HG03159 (cell line): ENCODE data around the gene CDC25A.
"Not testable (repeated sequence)": the region's sequence is repeated elsewhere in the genome, so short reads cannot be mapped to it uniquely, and the experiment has no call there.

Experiments used
- ATAC-seq: cut with Tn5 transposase; IDR thresholded peaks from one replicate; pipeline ENCODE4 v1.9.1; 2021; ENCODE audit warnings: mild to moderate bottlenecking, moderate library complexity; ENCODE audit not compliant: unreplicated experiment

CDC25A gene

DNA sequence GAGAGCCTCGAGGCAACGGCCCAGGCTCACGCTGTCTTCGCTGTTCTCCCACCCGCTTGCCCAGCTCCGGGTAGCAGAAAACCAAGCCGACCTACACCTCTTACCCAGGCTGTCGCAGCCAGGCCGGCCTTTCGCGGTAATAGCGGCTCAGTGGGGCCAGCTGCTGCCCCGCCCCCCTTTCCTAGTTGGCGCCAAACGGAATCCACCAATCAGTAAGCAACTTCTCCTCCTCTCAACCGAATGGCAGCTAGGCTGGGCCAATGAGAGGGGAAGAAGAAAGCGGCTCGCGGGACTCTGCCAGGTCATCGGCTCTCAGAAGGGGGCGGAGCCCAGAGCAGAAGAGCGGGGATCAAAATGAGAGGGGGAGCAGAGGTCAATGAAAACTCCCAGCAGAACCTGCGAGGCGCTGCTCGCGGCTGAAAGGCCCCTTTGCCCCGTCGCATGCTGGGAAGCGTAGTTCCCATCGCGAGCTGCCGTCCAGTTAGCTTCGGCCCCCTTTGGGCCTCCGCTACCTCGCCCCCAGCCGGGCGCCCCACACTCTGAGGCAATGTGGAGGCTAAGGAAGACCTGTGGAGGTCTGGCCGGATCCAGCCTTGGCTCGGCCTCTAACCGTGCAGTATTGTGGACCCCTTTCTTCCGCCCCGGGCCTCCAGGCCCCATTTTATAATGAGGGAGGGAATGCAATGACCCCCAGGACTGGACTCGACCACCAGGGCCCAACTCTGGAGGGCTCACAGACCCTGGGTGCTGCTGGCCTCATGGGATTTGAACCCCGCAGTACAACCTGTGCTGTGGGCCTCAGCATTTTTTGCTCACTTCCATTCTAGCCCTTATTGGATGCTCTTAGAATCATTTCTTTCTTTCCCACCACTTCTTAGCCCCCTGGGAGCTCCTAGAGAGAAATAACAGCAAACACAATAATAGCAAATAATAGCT is at the start of gene CDC25A:
TSS of gene CDC25A (minus strand) at position 152 of the 936 bp plus-strand sequence. CDS start 470 bp downstream, outside the sequence.
- peak; percentile 95 for ATAC-seq

DNA sequence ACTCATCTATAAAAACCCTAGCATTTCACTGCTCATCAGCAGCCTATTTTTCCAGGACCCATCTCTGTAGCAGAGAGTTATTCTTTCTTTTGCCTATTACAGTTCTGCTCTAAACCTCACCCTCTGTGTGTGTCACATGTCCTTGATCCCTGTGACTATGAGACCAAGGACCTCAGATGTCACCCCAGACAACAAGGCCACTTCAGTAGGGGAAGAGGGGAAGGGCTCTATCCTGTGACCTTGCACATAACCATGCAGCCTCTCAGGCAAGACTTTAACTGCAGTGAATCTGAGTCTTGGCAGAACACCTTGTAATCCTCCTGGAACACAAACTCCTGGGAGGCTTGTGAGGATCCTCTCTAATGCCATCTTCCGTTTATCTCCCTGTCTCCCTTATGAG is 48.3 kb upstream of the CDC25A start:
- no peak for ATAC-seq

DNA sequence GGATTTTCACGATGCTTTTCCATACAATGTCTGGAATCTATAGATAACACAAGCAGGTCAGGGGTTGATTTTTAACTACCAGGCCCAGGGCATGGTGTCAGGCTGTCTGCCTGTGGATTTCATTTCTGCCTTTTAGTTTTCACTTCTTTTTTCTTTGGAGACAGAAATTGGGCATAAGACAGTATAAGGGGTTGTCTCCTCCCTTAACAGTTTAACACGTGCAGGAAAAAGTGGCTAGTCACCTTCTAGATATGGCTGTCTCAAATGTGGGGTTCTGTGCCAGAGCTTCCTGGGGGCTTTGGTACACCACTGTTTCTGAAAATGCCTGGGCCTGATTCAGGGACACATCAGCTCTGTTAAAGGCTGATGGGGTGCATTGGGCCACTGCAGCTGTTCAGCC is 45.3 kb upstream of the CDC25A start:
- ATAC-seq: no peak

DNA sequence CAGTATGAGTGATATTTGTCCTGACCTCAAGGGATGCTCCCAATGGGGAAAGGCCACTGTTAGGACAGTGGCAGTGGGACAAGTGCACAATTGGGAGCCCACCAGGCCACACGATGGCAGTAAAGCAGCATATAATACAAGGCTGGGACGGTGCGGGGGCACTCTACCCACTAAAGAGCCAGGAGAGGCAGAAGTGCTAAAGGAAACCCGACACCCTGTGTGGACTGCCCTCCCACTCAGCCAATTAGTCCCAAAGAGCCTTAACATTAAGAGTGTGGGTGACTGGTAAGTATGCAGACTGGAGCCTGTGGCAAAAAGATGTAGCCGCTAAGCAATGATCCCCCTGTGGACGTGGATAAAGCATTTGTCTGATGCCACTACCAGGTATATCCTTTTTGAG is 44.5 kb upstream of the CDC25A start:
- no peak for ATAC-seq

DNA sequence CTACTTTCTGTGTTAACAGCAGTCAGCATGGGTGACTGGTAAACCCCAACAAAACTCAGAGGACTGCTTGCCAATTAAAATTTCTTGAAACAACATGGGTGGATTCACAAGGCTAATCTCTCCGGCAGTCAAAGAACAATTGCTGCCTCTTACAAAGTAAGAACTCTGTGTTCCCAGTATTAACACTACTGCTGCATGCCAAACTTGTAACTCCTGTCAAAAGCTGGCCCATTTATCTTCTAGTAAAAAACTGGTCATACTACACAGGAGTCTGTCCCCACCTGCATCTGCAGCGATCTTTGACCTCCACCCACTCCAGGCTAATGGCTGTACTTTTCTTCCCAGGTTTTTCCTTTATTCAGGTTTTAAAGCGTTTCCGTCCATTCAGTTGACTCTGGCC is 44.0 kb upstream of the CDC25A start:
- no peak for ATAC-seq

DNA sequence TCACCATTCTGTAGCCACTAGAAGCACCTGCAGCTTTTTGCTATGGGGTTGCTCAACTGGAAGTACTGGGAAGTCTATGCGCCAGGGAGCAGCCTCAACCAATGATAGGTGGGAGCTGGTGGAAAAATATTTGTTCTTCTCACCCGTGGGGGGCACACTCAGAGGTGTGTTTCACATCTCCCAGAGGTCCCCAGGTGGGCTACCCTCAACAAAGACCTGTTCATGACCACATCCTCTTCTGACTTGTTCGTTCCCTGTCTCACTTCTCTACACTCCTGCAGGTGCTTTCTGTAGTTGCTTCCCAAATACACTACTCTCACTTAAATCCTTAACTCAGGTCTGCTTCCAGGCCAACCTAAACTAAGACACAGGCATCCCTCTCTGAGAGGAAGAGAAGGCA is 38.7 kb upstream of the CDC25A start:
- no peak for ATAC-seq

DNA sequence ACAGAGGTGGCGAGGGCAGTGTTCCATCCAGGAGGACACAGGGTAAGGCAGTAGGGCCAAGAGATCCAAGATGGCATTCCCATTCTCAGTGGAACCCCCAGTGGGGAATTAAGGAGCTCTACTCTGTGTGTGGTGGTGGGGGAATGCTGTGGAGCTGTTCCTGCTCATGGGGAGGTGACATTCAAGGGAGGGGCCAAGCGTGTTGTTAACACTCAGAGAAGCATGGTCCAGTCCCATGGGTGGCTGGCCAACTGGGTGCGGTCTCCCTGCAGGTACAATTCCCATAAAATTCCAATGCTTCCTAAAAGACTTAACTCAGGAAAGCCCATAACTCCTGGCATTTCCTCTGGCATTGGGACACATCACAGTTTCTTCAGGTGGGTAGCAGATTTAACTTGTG is 37.4 kb upstream of the CDC25A start:
- no peak for ATAC-seq

DNA sequence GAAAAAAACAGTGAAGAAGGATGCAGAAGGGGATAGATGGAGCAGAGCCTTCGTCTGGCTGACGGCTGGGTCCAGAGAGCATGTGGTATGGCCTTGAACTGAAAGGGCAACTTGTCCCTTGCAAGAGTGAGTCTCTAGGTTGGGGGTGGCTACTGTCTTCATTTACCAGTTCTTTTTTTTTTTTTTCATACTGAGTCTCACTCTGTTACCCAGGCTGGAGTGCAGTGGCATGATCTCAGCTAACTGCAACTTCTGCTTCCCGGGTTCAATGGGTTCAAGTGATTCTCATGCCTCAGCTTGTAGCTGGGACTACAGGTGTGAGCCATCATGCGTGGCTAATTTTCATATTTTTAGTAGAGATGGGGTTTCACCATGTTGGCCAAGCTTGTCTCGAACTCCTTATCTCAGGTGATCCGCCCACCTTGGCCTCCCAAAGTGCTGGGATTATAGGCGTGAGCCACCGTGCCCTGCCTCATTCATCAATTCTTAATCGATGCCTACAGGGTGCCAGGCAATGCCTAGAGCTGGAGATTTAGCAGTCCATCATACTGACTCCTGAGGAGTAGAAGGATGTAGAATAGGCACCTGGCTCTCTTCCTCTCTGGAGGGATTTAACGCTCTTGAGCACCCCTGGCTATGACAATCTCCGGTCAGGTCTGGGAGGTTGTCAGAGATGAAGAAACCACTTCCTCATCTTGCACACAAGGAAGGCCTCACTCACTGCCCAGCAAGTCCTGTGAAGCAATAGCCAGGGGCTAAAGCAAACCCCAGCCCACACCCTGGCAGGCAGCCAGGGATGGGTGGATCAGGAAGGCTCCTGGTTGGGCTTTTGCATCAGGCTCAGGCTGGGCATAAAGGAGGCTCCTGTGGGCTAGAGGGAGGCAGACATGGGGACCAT is 34.6 kb upstream of the CDC25A start, which contains the start of gene CAMP:
TSS of gene CAMP (plus strand) at position 880 of the 898 bp plus-strand sequence. CDS start at position 897, 17 bp downstream.
- ATAC-seq: peak; percentile 57

DNA sequence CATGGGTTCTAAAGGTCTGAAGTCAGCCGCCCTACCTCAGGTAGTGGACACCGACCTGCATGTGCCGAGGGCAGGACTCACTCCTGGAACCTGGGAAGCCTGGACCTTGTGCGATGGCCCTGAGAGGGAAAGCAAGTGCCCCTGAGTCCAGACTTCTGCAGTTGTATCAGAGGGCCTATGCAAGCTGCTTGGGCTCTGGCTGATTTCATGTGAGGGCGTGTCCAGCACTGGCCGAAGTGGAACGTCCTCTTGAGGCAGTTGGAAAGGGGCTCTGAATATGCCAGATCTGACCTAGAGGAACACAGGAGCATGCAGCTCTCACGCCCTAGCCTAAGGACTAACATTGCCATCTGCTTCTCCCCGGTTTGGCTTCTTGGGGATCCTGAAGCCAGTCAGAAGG is 32.5 kb upstream of the CDC25A start:
- ATAC-seq: no peak

DNA sequence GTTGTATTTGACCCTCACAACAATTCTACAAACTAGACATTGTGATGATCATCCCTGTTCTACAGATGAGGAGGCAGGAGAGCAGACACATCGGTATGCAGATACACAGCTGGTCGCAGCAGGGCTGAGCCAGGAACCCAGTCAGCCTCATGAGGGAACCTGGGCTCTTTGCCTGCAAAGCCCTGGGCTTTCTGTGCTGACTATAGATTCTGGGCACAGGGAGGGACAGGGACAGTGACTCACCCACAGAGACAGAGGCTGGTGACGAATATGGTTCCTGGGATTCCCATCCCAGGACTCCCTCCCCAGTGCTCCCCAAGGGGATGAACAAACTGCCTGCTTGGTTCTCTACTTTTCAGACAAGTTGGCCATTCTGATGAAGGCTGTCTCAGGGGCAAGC is 31.3 kb upstream of the CDC25A start:
- no peak for ATAC-seq

DNA sequence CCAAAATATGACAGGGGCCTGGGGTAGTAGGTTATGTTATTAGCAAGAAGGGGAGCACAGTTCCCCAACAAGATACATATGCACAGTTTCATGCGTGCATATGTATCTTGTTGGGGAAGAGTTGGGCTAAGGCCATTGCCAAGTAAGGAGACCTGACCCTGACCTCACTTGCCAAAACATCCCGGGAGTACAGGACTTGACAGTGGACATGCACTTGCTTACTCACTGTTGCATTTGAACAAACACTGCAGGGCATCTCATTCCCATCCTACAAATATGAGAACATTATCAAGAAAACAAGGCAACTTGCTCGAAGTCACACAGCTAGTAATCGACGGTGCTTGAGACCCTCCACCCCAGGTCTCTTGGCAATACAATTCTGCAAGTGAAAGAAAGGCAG is 30.3 kb upstream of the CDC25A start:
- ATAC-seq: no peak

DNA sequence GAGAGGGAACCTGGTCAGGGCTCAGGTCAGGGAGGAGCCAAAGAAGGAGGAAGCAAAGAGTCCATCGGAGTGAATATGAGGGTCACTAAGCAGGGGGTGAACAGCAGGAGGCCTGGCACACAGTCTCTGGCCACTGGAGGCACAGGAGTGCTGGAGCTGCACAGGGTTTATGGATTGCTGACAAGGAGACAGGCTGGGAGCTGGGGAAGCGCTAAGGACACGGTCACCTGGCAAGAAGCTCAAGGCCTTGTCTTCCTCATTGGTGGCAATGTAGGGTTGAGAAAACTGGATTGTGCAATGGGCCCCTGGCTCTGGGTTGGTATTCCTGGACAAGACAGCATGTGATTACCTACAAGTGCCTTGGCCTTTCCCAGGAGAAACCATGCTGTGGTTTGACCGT is 29.2 kb upstream of the CDC25A start:
- no peak for ATAC-seq

DNA sequence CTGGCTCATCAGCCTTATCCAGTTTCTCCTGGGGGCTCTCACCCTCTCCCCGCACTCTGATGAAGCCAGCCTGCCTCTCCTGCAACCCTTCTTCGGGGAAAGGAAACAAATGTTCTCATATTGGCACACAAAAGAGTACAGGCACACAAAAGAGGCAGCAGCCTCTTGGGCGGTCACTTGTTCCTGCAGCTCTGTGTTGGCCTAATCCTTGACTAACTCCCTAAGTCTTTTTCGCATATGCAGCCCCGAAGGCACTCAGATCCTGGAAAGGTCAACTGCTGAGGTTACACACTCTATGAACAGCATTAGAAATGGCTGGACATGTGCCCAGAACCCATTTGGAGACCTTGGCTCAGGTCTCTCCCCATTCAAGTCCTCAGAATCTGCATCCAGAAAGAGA is 27.7 kb upstream of the CDC25A start:
- ATAC-seq: no peak

DNA sequence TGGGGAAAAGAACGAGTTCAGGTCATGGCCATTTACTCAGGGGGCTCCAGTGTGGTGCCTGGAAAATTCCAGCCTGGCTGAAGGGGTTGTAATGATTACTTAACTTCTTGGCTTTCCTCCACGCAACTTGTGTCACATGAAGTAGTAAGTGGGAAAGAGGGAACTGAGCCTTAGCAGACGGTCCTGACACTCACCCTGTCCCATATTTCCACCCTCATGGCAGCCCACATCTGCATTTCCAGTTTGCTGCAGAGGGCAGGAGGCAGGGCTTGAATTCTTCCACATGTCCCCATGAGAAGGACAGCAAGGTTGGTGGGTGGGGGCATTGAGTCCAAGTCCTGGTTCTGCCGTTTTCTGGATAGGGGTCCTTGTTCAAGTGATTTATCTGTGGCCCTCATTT is 27.2 kb upstream of the CDC25A start:
- ATAC-seq: no peak

DNA sequence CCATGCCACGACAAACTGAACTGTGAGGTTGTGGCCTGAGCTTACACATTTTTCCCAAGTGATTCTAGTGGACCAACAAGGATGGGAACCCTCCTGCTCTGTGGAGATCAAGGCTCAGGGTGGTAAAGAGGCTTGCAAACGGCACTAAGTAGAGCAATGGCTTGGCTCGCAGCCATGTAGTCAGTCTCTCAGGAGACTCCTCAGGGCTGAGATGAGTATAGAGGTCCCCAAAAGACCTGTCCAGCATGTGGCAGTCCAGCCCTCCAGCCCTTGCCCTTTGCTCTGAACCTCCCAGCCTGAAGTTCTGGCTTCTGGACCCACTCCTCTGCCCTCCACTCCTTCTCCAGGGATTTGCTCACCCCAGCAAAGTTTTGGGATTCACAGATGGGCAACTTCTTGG is 26.8 kb upstream of the CDC25A start:
- ATAC-seq: no peak

DNA sequence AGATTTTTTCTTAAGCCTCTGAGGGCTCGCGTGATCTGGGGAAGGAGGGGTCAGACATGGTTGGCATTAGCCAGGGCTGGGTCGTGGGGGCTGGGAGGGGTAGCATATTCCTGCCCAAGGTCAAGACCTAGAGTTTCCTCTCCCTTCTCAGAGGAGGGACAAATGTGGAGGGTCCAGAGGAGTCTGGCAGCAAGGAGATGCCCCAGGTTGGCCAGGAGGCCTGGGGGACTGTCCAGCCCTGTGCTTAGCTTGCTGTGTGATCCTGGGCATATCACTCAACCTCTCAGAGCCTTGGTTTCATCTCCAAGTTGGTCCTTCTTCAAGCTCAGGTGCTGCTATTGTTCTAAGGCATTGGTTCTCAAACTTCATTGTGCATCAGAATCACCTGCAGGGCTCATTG is 26.0 kb upstream of the CDC25A start:
- ATAC-seq: no peak

DNA sequence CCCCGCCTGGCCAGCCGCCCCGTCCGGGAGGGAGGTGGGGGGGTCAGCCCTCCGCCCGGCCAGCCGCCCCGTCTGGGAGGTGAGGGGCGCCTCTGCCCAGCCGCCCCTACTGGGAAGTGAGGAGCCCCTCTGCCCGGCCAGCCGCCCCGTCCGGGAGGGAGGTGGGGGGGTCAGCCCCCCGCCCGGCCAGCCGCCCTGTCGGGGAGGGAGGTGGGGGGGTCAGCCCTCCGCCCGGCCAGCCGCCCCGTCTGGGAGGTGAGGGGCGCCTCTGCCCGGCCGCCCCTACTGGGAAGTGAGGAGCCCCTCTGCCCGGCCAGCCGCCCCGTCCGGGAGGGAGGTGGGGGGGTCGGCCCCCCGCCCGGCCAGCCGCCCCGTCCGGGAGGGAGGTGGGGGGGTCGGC is 23.6 kb upstream of the CDC25A start:
- ATAC-seq: not testable (repeated sequence)

DNA sequence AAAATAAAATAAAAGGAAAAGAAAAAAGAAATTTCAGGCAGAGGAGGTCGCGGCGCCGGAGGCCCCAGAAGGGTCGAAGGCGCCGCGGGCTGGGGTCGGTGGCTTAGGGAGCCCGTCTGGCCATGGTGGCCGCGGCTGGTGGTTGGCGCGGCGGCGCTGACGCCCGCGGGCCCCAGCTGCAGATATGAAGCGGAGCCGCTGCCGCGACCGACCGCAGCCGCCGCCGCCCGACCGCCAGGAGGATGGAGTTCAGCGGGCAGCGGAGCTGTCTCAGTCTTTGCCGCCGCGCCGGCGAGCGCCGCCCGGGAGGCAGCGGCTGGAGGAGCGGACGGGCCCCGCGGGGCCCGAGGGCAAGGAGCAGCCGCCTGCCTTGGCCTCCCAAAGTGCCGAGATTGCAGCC is 22.3 kb upstream of the CDC25A start:
- not testable (repeated sequence) for ATAC-seq

DNA sequence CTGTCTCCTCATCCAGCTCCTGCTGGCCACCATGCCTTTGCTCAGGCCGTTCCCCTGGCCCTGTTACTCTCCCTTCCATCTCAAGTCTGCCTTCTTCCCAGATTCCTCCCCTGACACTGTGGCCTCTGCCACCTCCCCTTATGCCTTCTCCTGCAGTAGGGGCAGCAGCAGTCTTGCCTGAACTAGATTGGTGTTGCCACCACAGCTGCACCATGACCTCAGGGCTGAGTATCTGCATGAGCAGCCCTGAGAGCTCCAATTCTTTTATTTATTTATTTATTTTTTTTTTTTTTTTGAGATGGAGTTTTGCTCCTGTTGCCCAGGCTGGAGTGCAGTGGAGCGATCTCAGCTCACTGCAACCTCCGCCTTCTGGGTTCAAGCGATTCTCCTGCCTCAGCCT is 21.2 kb upstream of the CDC25A start:
- ATAC-seq: no peak

DNA sequence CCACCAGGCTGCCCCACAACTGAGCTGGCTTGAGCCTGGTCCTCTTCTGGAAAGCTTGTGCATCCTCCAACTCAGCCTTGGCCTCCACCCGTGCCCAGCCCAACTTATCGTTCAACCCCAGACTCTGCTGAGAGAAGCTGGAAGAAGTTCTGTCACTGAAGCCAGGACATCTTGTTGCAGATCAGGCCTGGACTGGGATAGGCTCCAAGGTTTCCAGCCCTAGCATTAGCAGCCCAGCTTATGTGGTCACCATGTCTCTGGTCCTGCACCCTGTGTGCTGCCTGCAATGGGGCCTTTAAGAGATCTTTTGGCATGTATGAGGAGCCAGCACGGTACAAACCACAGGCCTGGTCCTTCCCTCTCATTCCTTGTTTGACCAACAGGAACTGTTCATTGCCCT is 19.9 kb upstream of the CDC25A start:
- no peak for ATAC-seq

DNA sequence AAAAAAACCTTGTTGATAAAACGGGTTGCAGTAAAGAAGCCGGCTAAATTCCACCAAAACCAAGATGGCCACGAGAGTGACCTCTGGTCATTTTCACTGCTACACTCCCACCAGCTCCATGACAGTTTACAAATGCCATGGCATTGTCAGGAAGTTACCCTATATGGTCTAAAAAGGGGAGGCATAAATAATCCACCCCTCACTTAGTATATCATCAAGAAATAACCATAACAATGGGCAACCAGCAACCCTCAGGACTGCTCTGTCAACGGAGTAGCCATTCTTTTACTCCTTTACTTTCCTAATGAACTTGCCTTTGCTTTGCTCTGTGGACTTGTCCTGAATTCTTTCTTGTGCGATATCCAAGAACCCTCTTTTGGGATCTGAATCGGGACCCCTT is 14.4 kb upstream of the CDC25A start:
- no peak for ATAC-seq

DNA sequence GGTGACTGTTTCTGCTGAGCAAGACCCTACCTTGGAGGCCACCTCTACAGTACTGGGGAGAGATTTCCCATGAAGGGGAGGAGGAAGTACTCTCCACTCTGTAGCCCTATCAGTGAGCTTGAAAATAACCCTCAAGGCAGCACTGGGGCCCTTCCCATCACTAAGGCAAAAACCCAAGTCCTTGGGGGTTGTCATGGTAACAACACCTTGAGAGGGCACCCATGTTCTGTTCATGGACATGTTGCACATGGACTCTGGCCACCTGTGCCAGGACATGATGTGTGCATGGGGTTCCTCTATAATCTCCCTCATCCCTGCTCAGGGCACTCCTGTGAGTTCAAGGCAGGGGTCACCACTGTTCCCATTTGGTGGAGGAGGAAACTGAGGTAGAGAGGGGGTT is 10.9 kb upstream of the CDC25A start:
- ATAC-seq: no peak
